HUES48 (cell line): ENCODE data around the gene CHDH.

Experiments
- H3K27ac ChIP-seq: one replicate; pipeline ENCODE4 v1.7.0; 2013; ENCODE audit warnings: low read depth, low read length, inconsistent platforms
- H3K27me3 ChIP-seq: 2 replicates; pipeline ENCODE4 v1.6.1; 2013; ENCODE audit warnings: mild to moderate bottlenecking, low read length; ENCODE audit not compliant: control insufficient read depth, insufficient read depth
- H3K36me3 ChIP-seq: 2 replicates; pipeline ENCODE4 v1.6.1; 2013; ENCODE audit warnings: low read length; ENCODE audit not compliant: control insufficient read depth, insufficient read depth
- H3K4me1 ChIP-seq: 2 replicates; pipeline ENCODE4 v1.6.1; 2013; ENCODE audit warnings: mild to moderate bottlenecking, low read length; ENCODE audit not compliant: control insufficient read depth, insufficient read depth
- H3K4me3 ChIP-seq: 2 replicates; pipeline ENCODE4 v1.5.1; 2013; ENCODE audit warnings: mild to moderate bottlenecking, low read depth, low read length
- H3K9ac ChIP-seq: 2 replicates; pipeline ENCODE4 v1.6.1; 2013; ENCODE audit warnings: mild to moderate bottlenecking, low read depth, low read length, moderate library complexity
- H3K9me3 ChIP-seq: 2 replicates; pipeline ENCODE4 v1.6.1; 2013; ENCODE audit warnings: low read length; ENCODE audit not compliant: control insufficient read depth, insufficient read depth

The CHDH gene

DNA sequence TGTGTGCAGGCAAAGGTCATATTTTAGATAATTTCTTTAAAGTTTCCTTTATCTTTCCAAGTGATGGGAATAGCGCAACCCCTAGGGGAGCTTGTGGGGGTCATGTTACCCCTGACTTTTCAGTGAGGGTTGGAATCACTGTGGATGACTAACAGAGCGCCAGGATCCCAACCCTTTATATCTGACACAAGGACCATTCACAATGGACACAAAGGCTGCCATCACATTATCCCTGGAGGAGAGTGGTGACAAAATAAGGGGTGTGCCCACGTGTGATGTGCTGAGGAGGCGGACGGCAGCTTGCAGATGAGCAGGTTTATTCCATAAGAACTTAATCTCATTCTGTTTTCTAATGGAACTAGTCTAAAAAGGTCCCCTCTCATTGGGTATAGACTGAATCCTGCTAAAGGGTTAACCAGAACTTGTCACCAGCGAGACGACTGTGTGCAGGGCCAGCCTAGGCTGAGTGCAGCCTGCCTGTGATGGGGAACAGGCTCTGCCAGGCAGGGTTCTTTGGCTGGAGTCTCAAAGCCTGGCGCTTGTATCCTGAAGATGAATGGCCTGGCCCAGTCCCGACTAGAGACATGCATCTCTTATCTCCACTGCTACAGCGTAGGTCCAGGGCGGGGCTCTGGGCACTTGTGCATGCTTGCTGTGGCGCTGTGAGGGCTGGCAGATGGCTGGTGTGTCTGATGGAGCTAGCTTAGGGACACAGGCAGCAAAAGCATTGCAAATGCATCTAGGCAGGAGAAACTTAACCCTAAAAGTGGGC lies 50.2 kb downstream of the CHDH start:
- H3K27ac ChIP-seq: no peak overlapping the region
- H3K27me3 ChIP-seq: no peaks in the 10 kb centered on the region
- H3K9me3 ChIP-seq: no peaks in the 10 kb centered on the region
- H3K4me3 ChIP-seq: no peak overlapping the region
- no peak overlapping the region for H3K9ac ChIP-seq
- H3K36me3 ChIP-seq: no peaks in the 10 kb centered on the region
- no peaks in the 10 kb centered on the region; the same call in 1 of the 2 replicates for H3K4me1 ChIP-seq

DNA sequence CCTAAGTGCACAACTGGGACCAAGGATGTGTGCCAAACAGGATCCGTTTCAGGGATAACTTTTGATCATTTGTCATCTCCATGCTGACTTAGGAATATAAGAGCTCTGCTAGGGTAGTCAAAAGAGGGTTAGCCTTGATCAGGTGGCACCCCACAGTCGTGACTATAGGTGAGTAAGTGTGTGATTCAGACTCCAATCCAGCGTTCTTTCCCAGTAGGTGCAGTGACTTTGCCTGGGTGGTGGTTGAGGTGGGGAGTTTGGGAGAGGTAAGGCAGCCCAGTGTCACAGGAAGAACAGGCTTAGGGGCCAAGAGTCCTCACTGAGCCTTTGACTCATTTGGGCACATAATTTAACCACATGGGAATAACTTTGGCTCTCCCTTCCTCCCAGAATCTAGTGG lies 51.0 kb downstream of the CHDH start:
- no peaks in the 10 kb centered on the region; the same call in 1 of the 2 replicates for H3K4me1 ChIP-seq
- no peaks in the 10 kb centered on the region for H3K27me3 ChIP-seq
- H3K9me3 ChIP-seq: no peaks in the 10 kb centered on the region
- no peak overlapping the region for H3K9ac ChIP-seq
- H3K36me3 ChIP-seq: no peaks in the 10 kb centered on the region
- H3K27ac ChIP-seq: peak overlapping the region; percentile 46
- no peak overlapping the region for H3K4me3 ChIP-seq

DNA sequence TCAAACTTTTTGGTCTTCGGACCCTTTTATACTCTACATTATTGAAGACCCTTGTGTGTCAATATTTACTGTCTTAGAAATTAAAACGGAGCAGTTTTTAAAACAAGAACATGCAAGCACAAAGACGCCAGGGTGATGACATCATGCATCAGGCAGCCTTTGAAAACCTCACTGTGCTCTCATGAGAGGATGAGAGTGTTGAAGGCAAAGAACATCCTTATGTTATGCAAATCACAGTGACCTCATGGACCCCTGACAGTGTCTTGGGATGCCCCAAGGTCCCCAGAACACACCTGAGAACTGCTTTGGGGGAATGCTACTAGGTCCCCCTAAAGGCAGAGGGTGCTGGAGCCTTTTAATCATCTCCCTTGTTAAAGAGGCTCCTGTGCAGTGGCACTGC lies 51.6 kb downstream of the CHDH start:
- H3K27ac ChIP-seq: peak overlapping the region; percentile 46
- H3K27me3 ChIP-seq: no peaks in the 10 kb centered on the region
- H3K9ac ChIP-seq: no peak overlapping the region
- H3K4me3 ChIP-seq: no peak overlapping the region
- H3K36me3 ChIP-seq: no peaks in the 10 kb centered on the region
- H3K4me1 ChIP-seq: no peaks in the 10 kb centered on the region; the same call in 1 of the 2 replicates
- no peaks in the 10 kb centered on the region for H3K9me3 ChIP-seq

DNA sequence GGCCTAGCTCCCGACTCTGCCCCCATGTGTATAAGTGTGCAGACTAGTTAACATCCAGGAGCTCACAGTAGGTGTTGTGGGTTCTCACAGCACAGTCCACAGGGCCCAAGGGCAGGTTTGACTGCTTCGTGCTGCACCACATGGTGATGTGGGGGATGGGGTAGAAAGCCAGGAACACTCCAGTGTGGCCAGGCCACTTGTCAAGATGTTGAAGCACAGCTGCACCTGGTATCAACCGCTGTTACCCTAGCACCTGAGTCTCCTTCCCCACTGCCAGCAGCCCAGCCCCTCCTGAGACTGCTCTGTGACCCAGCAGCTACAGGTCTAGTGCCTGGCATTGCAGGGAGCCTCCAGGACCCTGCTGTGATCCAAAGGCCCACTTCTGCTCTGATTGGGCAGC lies 53.4 kb downstream of the CHDH start:
- Histone ChIP-seq H3K9ac (no peak overlapping the region), H3K4me3 (no peak overlapping the region), H3K36me3 (no peaks in the 10 kb centered on the region), H3K4me1 (no peaks in the 10 kb centered on the region; the same call in 1 of the 2 replicates), H3K27ac (no peak overlapping the region), H3K9me3 (no peaks in the 10 kb centered on the region), H3K27me3 (no peaks in the 10 kb centered on the region)

DNA sequence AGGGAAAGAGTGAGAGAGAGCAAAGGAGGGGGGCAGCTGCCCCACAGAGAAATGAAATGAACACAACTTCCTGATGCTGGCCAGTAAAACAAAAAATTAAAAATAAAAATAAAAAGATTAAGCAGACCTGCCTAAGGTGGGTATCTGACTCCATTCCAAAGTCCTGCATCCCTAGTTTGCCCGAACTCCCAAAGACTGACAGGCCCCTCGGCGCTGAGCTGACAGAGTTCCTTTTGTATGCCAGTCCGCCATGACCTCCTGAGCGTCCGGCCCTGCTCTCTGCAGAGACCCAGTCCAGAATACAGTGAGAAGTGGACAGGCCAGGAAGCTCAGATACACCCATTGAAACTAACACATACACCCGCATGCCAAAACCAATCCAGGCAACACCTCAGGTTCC lies 54.9 kb downstream of the CHDH start:
- Histone ChIP-seq H3K36me3 (no peaks in the 10 kb centered on the region), H3K4me3 (no peak overlapping the region), H3K27ac (no peak overlapping the region), H3K4me1 (no peaks in the 10 kb centered on the region; the same call in 1 of the 2 replicates), H3K27me3 (no peaks in the 10 kb centered on the region), H3K9ac (no peak overlapping the region), H3K9me3 (no peaks in the 10 kb centered on the region)

DNA sequence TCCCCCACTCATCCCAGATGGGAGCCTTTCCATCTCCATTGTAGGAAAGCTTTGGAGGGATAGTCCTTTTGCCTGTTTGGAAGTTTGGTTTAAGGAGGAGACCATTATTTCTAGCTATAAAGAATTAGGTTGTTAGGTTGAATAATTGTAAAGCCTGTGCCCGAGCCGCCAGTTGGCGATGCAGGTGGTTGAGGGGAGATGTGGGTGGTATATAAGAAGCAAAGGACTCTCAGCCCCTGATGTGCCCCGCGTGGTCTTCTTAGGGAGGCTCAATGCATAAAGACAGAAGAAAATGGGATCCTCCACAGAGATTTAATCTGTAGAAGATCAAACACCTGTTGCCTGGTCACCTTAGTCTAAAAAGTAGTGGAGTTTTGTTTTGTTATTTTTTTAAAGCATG lies 55.7 kb downstream of the CHDH start:
- Histone ChIP-seq H3K36me3 (no peaks in the 10 kb centered on the region), H3K4me3 (no peak overlapping the region), H3K9me3 (no peaks in the 10 kb centered on the region), H3K27me3 (no peaks in the 10 kb centered on the region), H3K27ac (no peak overlapping the region), H3K9ac (no peak overlapping the region), H3K4me1 (no peaks in the 10 kb centered on the region; the same call in 1 of the 2 replicates)

DNA sequence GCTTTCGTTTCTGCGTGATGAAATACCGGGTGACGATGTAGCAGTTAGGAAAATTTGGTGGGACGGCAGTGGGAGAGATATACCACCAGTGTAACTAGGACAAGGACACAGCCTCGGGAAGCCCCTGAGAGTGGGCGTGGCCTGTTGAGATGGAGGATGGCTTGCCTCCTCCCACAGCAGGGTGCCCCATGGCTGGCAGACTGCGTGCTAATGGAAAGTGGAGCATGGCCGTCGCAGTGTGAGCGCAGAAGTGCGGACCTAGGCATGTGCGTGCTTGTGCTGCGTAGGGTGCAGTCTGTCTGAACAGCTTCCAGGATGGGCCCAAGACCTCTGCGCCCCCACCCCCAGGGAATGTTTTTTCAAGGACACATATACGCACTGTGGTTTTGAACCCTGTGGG lies 56.8 kb downstream of the CHDH start:
- Histone ChIP-seq H3K36me3 (no peaks in the 10 kb centered on the region), H3K27me3 (no peaks in the 10 kb centered on the region), H3K4me3 (no peak overlapping the region), H3K9ac (no peak overlapping the region), H3K4me1 (no peaks in the 10 kb centered on the region; the same call in 1 of the 2 replicates), H3K27ac (no peak overlapping the region), H3K9me3 (no peaks in the 10 kb centered on the region)

DNA sequence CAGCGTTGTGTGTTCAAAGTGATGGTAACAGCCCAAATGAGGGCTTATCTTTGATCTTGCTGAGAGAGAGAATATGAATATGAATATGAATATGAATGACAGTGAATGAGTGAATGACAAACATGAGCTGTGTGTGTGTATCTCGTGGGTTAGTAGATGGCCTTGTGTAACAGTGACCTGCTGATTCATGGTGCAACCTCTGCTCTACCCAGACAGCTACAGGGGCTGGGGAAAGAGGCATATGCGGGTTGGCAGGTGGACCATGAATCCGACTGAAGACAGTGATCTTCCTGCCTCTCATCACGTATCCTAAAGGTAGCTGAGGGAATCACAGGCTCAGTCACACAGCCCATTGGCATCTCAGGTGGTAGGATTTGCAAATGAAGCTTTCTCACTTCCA lies 58.2 kb downstream of the CHDH start:
- H3K4me3 ChIP-seq: no peak overlapping the region
- H3K27ac ChIP-seq: no peak overlapping the region
- H3K9me3 ChIP-seq: no peaks in the 10 kb centered on the region
- no peak overlapping the region for H3K9ac ChIP-seq
- H3K36me3 ChIP-seq: no peaks in the 10 kb centered on the region
- H3K27me3 ChIP-seq: no peaks in the 10 kb centered on the region
- H3K4me1 ChIP-seq: no peaks in the 10 kb centered on the region

DNA sequence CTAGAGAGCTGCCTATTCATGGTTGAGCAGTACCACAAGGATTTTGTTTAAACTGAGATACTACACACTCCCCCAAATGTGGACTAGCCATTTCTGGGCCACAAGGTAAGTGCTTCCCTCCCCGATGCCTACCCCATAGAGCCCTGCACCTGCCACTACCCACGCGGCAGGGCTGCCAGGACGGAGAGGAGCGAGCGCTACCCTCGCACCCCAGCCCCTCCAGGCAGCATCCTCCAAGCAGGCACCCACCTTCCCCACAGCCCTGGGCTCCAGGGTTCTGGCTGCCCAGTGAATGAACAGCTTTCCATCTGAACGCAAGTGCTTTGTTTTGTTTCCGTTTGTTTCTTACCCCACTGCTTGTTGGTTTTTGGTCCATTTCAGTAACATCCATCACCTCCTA lies 59.2 kb downstream of the CHDH start:
- Histone ChIP-seq H3K36me3 (no peaks in the 10 kb centered on the region), H3K9ac (no peak overlapping the region), H3K9me3 (no peaks in the 10 kb centered on the region), H3K27me3 (no peaks in the 10 kb centered on the region), H3K27ac (no peak overlapping the region), H3K4me1 (no peaks in the 10 kb centered on the region), H3K4me3 (no peak overlapping the region)

DNA sequence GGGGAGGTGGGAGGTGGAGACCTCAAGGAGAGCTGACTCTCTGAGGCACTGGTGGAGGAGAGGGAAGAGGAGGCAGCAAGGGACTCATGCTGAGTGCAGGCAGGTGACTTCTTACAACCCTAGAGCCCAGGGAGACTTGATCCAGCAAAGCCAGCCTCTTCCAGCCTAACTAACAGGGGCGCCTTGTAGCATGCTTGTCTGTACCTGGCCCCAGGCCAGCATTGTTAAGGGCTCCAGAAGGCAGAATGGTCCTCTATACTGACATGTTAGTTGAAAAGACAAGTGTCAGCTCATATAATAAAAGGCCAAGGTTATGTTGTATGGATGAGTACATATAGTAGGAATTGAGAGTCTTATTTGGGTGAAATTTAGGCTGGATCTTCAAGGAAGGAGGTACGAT lies 65.4 kb downstream of the CHDH start:
- Histone ChIP-seq H3K27me3 (no peaks in the 10 kb centered on the region), H3K9ac (no peak overlapping the region), H3K4me1 (no peaks in the 10 kb centered on the region), H3K36me3 (no peaks in the 10 kb centered on the region), H3K27ac (no peak overlapping the region), H3K4me3 (no peak overlapping the region), H3K9me3 (no peaks in the 10 kb centered on the region)

DNA sequence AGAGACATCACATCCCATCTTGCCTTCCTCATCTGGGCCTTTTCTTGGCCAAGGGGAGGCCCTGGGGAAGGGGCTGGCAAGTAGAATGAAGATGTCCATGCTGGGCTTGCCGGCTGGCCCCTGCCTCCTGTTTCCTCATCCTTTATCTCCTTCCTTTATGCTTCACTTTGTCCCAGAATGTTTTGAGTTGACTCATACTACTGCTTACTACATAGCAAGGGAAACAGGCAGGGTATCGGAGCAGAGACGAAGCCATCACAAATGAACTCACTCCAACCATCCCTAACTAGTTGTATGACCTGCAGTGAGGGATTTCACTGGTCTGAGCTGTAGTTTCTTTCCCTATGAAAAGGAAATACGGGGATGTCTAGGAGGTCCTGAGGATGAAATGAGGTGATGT lies 66.0 kb downstream of the CHDH start:
- H3K36me3 ChIP-seq: no peaks in the 10 kb centered on the region
- no peak overlapping the region for H3K27ac ChIP-seq
- H3K4me1 ChIP-seq: no peaks in the 10 kb centered on the region
- H3K9ac ChIP-seq: no peak overlapping the region
- H3K9me3 ChIP-seq: no peaks in the 10 kb centered on the region
- H3K27me3 ChIP-seq: no peaks in the 10 kb centered on the region
- H3K4me3 ChIP-seq: no peak overlapping the region
